ENCODE measurements around the gene PRSS3.

DNA sequence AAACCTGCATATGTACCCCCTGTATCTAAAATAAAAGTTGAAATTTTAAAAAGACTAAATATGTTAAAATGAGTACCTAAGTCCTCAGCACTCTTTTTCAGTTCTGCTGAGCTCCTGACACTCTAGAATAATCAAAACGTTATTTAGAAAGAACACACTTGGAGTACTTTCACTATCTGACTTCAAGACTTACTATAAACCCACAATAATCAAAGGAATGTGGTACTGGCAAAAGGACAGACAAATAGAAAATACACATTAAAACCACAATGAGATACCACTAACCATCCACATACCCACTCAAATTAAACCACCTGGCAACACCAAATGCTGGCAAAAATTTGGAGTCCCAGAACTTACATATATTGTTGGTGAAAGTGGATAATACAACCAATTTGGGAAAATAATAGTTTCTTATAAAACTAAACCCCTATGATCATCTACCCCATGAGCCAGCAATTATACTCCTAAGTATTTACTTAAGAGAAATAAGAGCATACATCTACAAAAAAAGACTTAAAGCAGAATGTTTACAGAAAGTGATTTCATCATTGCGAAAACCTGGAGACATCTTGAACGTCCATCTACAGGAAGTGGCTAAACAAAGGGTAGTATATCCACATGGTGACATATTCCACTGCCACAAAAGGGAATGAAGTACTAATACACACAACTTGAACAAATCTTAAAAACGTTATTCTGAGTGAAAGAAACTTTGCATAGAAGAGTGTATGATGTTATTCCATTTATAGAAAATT, 12.8 kb upstream of the PRSS3 start:
- no peak for TF ChIP-seq EZH2 (IDR thresholded peaks at IDR 0.05; ENCODE audit: low read length, missing control alignments)
- TF ChIP-seq, protein P1, sequence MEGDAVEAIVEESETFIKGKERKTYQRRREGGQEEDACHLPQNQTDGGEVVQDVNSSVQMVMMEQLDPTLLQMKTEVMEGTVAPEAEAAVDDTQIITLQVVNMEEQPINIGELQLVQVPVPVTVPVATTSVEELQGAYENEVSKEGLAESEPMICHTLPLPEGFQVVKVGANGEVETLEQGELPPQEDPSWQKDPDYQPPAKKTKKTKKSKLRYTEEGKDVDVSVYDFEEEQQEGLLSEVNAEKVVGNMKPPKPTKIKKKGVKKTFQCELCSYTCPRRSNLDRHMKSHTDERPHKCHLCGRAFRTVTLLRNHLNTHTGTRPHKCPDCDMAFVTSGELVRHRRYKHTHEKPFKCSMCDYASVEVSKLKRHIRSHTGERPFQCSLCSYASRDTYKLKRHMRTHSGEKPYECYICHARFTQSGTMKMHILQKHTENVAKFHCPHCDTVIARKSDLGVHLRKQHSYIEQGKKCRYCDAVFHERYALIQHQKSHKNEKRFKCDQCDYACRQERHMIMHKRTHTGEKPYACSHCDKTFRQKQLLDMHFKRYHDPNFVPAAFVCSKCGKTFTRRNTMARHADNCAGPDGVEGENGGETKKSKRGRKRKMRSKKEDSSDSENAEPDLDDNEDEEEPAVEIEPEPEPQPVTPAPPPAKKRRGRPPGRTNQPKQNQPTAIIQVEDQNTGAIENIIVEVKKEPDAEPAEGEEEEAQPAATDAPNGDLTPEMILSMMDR (conservative IDR thresholded peaks at IDR 0.05 in 1 of 2, IDR thresholded peaks at IDR 0.05 in 1 of 2; ENCODE audit: low read depth in 1 of 2, low read length in 2 of 2): no peak
